NK-92 (cell line): ENCODE measurements around the gene MAP2.
"Not testable (repeated sequence)": the region's sequence is repeated elsewhere in the genome, so short reads cannot be mapped to it uniquely, and the experiment has no call there.

Experiments
- DNase-seq: peaks from one replicate; lab custom pipeline; 2025; ENCODE audit not compliant: unreplicated experiment; lab: John Stamatoyannopoulos, UW

Gene MAP2

GRCh38 chr2:209584472-209584871, 160.6 kb downstream of the MAP2 start:
- no peak for DNase-seq

DNA sequence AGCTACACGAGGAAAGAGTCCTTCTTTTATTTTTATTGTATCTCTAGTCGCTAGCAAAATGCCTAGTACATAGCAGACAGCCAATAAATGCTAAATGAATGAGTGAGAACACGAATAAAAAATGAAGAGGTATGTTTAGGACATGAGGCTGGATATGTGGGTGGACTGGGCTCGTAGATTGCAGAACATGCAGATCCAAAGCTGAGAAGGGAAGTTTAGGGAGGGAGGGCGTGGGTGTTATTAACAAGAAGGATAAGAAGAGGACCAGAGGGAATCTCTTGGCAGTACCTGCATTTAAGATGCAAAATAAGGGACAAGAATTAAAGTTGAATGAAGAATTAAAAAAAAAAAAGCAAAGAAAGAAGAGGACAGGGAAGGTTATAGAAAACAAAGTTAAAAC, 161.1 kb downstream of the MAP2 start:
- DNase-seq: no peak

- no peak for DNase-seq
These were observed 167.2 kb downstream of the MAP2 start for GRCh38 chr2:209591021-209591420.

DNA sequence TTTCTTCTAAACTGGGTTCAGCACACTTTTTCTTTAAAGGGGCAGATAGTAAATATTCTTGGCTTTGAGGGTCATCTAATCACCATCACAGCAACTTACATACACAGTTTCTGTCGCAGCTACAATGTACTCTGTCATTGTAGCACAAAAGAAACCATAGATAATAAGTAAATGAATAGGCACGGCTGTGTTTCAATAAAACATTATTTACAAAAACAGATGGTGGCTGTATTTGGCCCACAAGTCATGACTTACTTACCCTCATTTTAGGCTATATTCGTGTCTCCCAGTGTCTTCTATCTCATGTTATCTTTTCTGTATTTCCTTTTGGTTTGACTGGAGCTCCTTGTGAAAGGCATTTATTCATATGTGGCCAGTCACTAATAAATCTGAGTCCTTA, 168.3 kb downstream of the MAP2 start:
- DNase-seq: no peak

DNA sequence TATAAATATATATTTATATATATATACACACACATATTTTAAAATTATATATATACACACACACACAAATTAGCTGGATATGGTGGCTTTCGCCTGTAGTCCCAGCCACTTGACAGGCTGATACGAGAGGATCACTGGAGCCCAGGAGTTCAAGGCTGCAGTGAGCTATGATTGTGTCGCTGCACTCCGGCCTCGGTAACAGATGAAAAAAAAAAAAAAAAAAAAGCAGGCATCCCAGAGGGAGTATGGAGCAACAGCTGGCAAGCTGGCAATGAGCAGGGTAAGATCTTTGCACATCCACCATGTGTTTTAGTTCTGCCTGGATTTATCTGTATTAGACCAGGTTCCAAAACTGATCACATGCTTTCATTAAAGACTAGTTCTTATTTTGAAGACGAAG, 170.1 kb downstream of the MAP2 start:
- DNase-seq: no peak

DNA sequence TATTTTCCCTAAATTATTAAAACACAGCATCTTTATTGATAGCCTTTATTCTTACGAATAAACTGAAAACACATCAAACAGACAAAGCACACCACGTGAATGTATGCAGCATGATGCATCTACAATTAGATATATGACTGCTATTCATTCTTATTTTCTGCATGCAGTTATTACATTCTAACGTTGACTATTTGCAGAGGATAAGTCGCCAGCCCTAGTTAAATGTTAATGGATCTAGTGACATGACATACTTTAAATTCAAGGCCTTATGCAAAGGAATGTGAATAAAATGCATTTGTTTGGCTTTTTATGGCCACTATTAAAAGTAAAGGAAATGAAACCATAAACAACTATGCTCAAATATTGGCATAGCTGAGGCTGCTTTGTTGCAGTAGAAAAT, 172.4 kb downstream of the MAP2 start:
- no peak for DNase-seq

- not testable (repeated sequence) for DNase-seq
These were observed 174.4 kb downstream of the MAP2 start for GRCh38 chr2:209598227-209598626.

DNA sequence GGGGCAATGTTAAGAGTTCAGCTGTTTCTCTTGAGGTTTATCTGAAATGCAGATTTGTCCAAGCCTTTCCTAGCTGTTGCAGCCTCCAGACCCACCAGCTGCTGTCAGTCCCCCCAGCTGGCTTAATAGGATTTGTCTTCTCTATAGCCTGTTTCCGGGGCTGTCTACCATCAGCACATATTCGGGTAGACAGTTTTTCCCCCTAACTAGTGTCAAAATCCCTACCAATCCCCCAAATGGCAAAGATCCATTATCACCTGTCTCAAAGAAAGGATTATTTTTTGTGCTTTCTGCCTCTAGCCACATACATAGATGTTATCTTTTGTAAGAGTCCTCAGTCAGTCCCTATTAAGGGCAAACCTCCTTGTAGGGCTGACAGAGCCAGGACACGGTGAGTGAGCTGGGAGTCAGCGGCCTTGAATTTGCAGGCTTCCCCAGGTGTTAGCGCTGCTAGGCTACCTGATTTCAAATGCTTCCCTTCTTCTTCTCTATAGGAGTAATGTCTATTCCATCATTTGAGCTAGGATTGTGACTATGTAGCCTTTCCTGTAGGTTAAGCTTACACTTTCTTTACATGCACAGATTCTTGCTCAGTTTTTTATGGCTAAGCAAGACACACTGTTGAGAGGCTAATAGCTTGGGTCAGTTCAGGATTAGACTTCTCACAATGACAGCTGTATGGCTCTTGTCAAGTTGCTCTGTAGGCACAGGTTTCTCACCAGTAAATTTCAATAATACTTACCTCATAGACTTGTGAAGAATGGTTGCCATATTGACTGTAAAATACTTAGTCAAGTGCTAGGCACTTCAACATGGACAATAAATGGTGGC, 176.7 kb downstream of the MAP2 start:
- no peak for DNase-seq

DNA sequence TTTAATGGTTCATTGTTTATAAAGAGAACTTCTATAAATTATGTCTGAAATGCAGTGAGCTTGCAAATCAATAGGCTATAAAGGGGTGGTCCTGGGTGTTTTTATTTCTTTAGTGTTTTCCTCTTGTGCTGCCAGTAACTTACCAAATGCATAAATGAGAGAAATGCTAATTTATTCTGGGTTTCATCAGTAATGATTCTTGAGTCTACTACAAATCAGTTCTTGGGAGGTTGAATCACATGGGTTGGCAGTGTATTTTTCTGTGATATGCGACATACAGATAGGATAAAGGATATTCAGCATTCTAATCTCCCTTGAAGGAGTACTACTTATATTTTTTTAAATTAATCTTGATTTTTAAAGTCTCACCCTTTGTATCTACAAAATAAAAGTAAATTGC, 177.7 kb downstream of the MAP2 start:
- no peak for DNase-seq

- no peak for DNase-seq
These were observed 178.4 kb downstream of the MAP2 start for GRCh38 chr2:209602259-209602658.

DNA sequence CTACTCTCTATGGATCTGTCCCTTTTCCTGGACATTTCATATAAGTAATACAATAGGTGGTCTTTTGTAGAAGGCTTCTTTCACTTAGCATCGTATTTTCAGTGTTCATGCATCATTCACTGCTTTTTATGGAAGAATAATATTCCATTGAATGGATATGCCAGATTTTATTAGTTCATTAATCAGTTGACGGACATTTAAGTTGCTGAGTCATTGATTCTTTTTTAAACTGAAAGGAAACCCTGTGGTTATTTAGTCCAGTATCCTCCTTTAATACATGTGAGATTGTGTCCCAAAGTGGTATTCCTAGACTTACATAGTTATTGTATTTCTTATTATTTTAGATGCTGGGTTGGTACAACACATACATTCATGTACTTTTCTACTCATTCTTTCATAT, 185.7 kb downstream of the MAP2 start:
- no peak for DNase-seq

DNA sequence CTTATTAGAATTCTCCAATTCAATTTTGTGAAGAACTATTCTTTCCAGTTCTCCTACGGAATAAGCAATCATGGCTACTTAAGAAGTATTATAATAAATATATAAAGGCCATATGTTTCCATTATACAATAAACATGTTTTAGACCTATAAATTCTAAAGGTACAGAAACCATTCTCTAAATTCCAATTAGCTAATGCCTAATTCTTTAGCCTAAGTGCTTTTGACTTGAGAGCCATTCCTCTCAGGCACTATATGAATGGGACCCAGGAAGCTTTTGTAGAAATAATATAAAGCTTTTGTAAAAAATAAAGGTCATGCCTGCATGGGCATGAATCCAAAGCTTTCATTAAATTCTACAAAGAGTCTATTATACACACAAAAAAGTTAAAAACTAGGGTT, 186.8 kb downstream of the MAP2 start:
- DNase-seq: no peak

DNA sequence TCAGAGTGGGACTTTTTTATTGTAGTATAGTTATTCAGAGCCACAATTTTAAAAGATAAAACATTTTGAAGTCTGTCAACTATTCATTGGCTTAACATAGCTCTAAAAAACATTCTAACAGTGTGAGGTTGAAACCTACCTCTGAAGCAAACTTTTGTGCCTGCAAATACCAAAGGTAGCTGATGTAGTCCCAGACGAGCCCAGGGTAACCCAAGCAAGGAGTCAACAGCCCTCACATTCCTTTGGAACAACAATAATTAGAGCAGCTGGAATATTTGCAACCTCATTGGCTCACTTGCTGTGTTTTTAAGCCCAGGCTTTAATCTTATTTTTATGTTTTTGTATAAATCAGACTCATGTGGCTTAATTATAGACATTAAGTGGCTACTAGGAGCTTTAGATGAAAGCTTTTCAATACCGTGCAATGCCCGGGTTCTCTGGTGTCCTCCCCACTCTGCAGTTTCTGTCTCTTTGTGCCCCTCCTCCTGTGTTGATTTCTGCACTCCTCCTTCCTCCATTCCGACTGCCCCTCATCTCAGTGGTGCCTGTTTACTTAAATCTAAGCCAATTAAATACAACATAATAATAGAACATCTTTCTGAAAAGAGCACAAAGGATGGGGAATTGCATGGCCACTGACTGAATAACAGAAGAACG, 189.9 kb downstream of the MAP2 start:
- DNase-seq: no peak

DNA sequence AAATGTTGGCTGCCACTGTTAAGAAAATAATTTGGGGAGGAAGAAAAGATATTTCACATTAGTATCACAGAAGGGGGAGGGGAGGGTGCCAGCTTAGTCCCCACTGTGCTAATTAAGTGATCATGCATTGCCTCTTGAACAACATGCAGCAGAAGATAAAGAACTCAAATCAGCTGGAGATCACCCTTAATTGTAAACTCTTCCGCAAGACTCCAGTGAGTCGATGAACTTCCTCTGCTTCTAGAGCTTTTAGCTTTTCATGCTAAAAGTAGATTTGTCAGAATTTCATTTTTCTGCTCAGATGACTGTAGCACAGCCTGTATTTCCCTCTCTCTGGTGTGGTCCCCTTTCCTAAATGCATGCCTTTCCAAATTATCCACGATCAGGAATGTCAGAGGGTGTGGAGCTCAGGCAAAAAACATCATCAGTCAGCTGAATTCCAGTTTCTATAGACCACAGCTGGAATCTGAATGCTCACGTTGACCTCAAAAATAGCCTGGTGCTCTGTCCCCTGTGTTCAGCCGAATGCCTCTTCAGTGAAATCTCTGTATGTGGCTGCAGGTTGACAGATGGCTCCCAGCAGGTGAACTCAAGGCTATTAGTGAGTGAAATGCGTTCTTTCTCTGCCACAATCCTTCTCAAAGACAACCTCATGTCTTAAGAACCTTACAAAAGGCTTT, 191.0 kb downstream of the MAP2 start:
- no peak for DNase-seq

GRCh38 chr2:209619782-209620181, 195.9 kb downstream of the MAP2 start:
- DNase-seq: no peak

DNA sequence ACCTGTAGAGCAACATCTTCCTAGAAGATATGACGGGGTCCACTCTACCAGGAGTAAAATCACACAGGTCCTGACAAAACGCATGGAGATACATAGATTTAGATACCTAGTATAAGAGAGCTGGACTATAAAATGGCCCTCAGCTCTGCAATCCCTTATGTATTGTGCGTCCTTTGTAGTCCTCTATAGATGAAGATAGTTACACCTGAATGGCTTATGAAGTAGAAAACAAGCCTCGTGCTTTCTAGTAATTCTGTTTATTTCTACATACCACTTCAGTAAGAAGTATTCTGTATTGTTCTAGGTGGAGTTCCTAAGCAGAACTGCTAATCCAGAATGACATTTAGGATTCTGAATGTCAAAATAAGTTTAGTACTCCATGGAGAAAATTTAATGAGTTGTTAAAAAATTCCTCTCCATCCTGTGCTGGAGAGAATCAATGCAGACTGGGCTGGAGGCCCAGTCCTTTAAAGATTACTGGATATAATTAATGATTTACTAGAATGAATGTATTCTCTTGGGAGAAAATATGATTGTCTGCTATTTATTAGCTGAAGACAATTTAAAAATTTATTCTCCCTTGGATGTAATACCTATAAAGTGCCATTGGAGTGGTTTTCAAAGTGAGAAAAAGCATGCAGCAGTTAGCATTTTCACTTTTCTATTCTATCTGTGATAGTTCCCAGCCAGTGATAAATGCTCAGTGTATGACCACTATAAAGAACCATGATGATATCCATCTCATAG, 200.5 kb downstream of the MAP2 start:
- no peak for DNase-seq

GRCh38 chr2:209629597-209629996, 205.8 kb downstream of the MAP2 start:
- no peak for DNase-seq

GRCh38 chr2:209633911-209634310, 210.1 kb downstream of the MAP2 start:
- no peak for DNase-seq

DNA sequence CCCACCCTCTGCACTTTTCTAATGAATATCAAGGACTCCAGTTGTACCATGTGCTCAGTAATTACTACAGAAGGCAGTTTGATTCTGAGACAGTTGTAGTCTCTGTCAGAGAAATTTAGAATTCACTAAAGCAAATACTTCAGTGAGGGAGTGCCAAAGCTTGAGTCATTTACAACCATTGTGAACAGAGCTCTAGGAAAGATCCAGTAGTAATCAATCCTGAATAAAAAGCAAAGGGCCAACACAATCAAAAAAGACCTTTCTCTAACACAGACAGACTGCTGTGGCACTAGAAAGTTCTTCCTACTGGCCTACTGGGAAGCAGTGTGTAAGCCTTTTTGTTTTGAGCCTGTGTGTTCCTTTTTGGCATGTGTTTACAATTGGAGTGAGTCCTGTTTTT, 212.2 kb downstream of the MAP2 start:
- no peak for DNase-seq

DNA sequence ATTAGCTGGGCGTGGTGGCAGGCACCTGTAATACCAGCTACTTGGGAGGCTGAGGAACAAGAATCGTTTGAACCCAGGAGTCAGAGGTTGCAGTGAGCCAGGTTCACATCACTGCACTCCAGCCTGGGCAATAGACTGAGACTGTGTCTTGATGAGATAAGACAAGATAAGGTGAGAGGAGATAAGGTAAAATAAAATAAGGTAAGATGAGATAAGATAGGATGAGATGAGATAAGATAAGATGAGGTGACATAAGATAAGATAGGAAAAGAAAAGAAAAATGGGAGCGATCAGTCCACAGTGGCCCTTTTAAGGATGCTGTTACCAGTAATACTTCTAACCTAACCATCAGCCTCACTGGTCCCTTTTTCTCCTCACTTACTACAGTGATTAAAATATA, 213.4 kb downstream of the MAP2 start:
- no peak for DNase-seq

- DNase-seq: no peak
These were observed 214.5 kb downstream of the MAP2 start for GRCh38 chr2:209638346-209638745.
